Natural killer cell (primary cell): Measurements from ENCODE around the gene OR8I2. TPM values are rescaled to one million over a fixed set of nuclear protein-coding genes. Genes with fewer than 3 reads are reported as not detected.
"Not testable (repeated sequence)": the region's sequence is repeated elsewhere in the genome, so short reads cannot be mapped to it uniquely, and the experiment has no call there.

ENCODE experiments used
- ATAC-seq, 3 donors: fragments of 150-1000 bp in 2 of 3; fragments of 200-7000 bp in 1 of 3; cut with Tn5 transposase; 1 replicate in 1 of 3; 2 replicates in 2 of 3; pipeline ENCODE4 v1.10.0; 2021; ENCODE audit warnings: mild to moderate bottlenecking in 2 of 3, moderate library complexity in 2 of 3
- DNase-seq, 2 donors: peaks; one replicate each; pipeline versions ENCODE4 v3.0.0 to v3.0.0-alpha.2; 2013 to 2021; ENCODE audit warnings: mixed read lengths in 1 of 2
- H3K27ac ChIP-seq: one replicate; pipeline ENCODE4 v1.5.1; 2013; ENCODE audit warnings: mild to moderate bottlenecking, low read length
- H3K27me3 ChIP-seq: one replicate; pipeline ENCODE4 v1.6.1; 2013; ENCODE audit warnings: low read length; ENCODE audit not compliant: control insufficient read depth, insufficient read depth
- H3K36me3 ChIP-seq: one replicate; pipeline ENCODE4 v1.6.1; 2013; ENCODE audit warnings: low read length; ENCODE audit not compliant: control insufficient read depth, insufficient read depth
- H3K4me1 ChIP-seq: one replicate; pipeline ENCODE4 v1.6.1; 2013; ENCODE audit warnings: low read length; ENCODE audit not compliant: control insufficient read depth, insufficient read depth
- H3K4me3 ChIP-seq: one replicate; pipeline ENCODE4 v1.5.1; 2013; ENCODE audit warnings: low read length
- H3K9me3 ChIP-seq: one replicate; pipeline ENCODE4 v1.6.1; 2013; ENCODE audit warnings: low read length; ENCODE audit not compliant: control insufficient read depth, insufficient read depth
- H3K27ac Mint-ChIP-seq, 2 donors: one replicate each; pipeline ENCODE4 v1.8.0; 2022; ENCODE audit warnings: mild to moderate bottlenecking in 2 of 2, mixed read lengths in 2 of 2, moderate library complexity in 1 of 2
- H3K27me3 Mint-ChIP-seq, 2 donors: one replicate each; pipeline ENCODE4 v1.8.0; 2022; ENCODE audit warnings: low read depth in 2 of 2, mixed read lengths in 2 of 2
- H3K36me3 Mint-ChIP-seq: one replicate; pipeline ENCODE4 v1.8.0; 2022; ENCODE audit warnings: mixed read lengths
- H3K4me1 Mint-ChIP-seq, 2 donors: one replicate each; pipeline ENCODE4 v1.8.0; 2022; ENCODE audit warnings: mixed read lengths in 2 of 2
- H3K4me3 Mint-ChIP-seq: one replicate; pipeline ENCODE4 v1.8.0; 2022; ENCODE audit warnings: mild to moderate bottlenecking, moderate library complexity, mixed read lengths
- H3K9me3 Mint-ChIP-seq, 2 donors: one replicate each; pipeline ENCODE4 v1.8.0; 2022; ENCODE audit warnings: mixed read lengths in 2 of 2
- WGBS: methylation state at CpG from one replicate; pipeline ENCODE4 v1.1.7; 2013; ENCODE audit warnings: missing lambda C conversion rate; ENCODE audit not compliant: insufficient coverage; 5-methylcytosine and 5-hydroxymethylcytosine counted together
- intact Hi-C: fragments of 100-400 bp; cut with micrococcal nuclease; formaldehyde crosslinking; loops from one replicate; pipeline ENCODE4 v1.14.2; 2022
- total RNA-seq, 4 donors: library from RNA; stranded (reverse); fragments of 120-200 nt in 1 of 4; gene quantifications; one replicate each; pipeline versions ENCODE4 v1.2.3 to v1.2.4, GENCODE V29; 2013 to 2022
- TF ChIP-seq, protein P1 (sequence below): fragments of 200-600 bp; IDR thresholded peaks from one replicate; pipeline ENCODE4 v1.8.0; 2022; ENCODE audit warnings: antibody characterized with exemption

The OR8I2 gene
- total RNA-seq, 3 donors from 2014 or later (not counting 1 experiment from before 2014, with no cell fraction given), result not detected

DNA sequence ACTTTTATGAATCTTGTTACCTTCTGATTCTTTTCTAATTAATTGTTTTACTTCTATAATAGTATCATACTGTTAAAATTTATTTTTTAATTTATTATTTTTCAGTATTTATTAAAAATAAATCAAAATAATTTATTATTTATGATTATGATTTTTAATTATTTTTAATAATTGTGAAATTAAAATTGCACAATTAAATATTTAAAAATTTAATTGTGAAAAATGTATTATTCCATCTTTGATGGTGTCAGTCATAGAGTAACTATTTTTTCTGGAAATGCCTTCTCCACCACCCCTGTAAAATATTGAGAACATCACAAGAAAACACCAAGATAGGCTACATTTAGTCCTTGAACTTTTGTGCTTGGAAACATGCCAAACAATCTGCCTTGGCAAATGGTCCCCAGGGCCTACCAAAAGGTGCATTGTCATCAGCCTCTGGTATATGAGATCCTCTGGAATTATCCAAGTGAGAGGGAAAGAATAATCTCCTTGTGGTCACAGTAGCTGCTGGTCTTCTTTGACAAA is 10.2 kb downstream of the OR8I2 start, which contains the start of gene OR8H2:
Gene OR8H2 (plus strand): TSS at position 478 of the 528 bp plus-strand sequence. CDS start 1,356 bp downstream, outside the sequence.
- Mint-ChIP-seq H3K4me1 (no peaks in the 10 kb centered on the region), H3K36me3 (peaks cover 14% of the 10 kb centered on the region), H3K4me3 (no peak within 1 kb of the TSS), H3K27ac (no peak within 1 kb of the TSS), H3K9me3 (peaks cover 11 to 19% of the 10 kb centered on the region in 2 donors), H3K27me3 (no peaks in the 10 kb centered on the region)
- DNase-seq, result no peak
- Histone ChIP-seq H3K9me3 (peaks cover 7% of the 10 kb centered on the region), H3K27ac (no peak within 1 kb of the TSS), H3K36me3 (no peaks in the 10 kb centered on the region), H3K4me1 (no peaks in the 10 kb centered on the region), H3K27me3 (no peaks in the 10 kb centered on the region), H3K4me3 (no peak within 1 kb of the TSS)
- intact Hi-C loops, result no loop called here
- ATAC-seq, result no peak
- TF ChIP-seq, protein P1, sequence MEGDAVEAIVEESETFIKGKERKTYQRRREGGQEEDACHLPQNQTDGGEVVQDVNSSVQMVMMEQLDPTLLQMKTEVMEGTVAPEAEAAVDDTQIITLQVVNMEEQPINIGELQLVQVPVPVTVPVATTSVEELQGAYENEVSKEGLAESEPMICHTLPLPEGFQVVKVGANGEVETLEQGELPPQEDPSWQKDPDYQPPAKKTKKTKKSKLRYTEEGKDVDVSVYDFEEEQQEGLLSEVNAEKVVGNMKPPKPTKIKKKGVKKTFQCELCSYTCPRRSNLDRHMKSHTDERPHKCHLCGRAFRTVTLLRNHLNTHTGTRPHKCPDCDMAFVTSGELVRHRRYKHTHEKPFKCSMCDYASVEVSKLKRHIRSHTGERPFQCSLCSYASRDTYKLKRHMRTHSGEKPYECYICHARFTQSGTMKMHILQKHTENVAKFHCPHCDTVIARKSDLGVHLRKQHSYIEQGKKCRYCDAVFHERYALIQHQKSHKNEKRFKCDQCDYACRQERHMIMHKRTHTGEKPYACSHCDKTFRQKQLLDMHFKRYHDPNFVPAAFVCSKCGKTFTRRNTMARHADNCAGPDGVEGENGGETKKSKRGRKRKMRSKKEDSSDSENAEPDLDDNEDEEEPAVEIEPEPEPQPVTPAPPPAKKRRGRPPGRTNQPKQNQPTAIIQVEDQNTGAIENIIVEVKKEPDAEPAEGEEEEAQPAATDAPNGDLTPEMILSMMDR, result no peak

DNA sequence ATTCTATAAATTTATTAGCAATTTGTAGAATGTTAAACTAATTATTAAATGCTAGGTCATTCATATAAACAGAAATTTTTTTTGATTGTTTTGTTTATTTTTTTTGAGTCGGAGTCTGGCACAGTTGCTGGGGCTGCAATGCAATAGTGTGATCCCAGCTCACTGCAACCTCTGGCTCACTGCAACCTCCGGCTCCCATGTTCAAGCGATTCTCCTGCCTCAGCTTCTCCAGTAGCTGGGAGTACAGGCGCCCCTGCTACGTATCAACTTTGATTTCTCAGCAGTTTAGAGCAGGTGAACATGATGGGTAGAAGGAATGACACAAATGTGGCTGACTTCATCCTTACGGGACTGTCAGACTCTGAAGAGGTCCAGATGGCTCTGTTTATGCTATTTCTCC is 29.0 kb downstream of the OR8I2 start, which contains the start of gene OR8H3:
Gene OR8H3 (plus strand): TSS at position 301 of the 400 bp plus-strand sequence. CDS start 0 bp downstream, at position 301.
- 84% methylated on average over 5 of the region's 6 CpGs for WGBS
- Mint-ChIP-seq H3K4me1 (no peaks in the 10 kb centered on the region), H3K4me3 (no peak within 1 kb of the TSS), H3K36me3 (peaks cover 7% of the 10 kb centered on the region), H3K27me3 (no peaks in the 10 kb centered on the region), H3K9me3 (peaks cover 14 to 15% of the 10 kb centered on the region in 2 donors), H3K27ac (no peak within 1 kb of the TSS)
- DNase-seq (no peak), ATAC-seq (no peak)
- intact Hi-C loops, result no loop called here
- no peak within 1 kb of the TSS for H3K27ac ChIP-seq
- H3K4me1 ChIP-seq, result no peaks in the 10 kb centered on the region
- TF ChIP-seq, protein P1, result no peak
- no peaks in the 10 kb centered on the region for H3K27me3 ChIP-seq
- no peak within 1 kb of the TSS for H3K4me3 ChIP-seq
- no peaks in the 10 kb centered on the region for H3K36me3 ChIP-seq
- H3K9me3 ChIP-seq, result peaks cover 4% of the 10 kb centered on the region

DNA sequence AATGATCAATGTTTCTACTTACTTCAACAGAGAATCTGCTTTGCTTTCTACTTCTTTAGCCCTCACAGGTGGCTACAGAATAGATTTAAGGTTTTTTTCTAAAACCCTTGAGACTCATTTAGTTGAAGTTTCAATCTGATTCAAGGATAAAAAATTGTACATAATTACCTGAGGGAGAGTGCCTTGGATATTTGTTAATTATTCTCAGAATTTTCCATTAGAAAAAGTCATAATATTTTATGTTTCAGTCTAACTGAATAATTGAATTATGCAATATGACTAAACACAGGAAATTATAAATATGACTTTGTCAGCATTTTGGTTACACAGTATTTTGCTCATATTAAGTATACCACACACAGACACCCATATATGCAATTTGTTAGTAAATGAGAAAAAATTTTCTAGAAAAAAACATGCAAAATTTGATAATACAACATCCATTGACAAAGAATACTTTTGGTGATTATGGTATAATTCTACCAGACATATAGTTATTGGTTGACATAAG is 47.1 kb downstream of the OR8I2 start, which contains the start of gene OR8J3:
Gene OR8J3 (minus strand): TSS at position 51 of the 511 bp plus-strand sequence. CDS start 2,483 bp downstream, outside the sequence.
- Mint-ChIP-seq H3K27me3 (no peaks in the 10 kb centered on the region), H3K4me3 (no peak within 1 kb of the TSS), H3K9me3 (peaks cover 6 to 7% of the 10 kb centered on the region in 2 donors), H3K27ac (no peak within 1 kb of the TSS), H3K36me3 (no peaks in the 10 kb centered on the region), H3K4me1 (no peaks in the 10 kb centered on the region)
- no peak for ATAC-seq
- H3K4me1 ChIP-seq, result no peaks in the 10 kb centered on the region
- H3K27me3 ChIP-seq, result no peaks in the 10 kb centered on the region
- H3K4me3 ChIP-seq, result no peak within 1 kb of the TSS
- intact Hi-C loops, result no loop called here
- DNase-seq, result no peak
- H3K27ac ChIP-seq, result no peak within 1 kb of the TSS
- H3K9me3 ChIP-seq, result no peaks in the 10 kb centered on the region
- TF ChIP-seq, protein P1, result no peak
- H3K36me3 ChIP-seq, result no peaks in the 10 kb centered on the region

DNA sequence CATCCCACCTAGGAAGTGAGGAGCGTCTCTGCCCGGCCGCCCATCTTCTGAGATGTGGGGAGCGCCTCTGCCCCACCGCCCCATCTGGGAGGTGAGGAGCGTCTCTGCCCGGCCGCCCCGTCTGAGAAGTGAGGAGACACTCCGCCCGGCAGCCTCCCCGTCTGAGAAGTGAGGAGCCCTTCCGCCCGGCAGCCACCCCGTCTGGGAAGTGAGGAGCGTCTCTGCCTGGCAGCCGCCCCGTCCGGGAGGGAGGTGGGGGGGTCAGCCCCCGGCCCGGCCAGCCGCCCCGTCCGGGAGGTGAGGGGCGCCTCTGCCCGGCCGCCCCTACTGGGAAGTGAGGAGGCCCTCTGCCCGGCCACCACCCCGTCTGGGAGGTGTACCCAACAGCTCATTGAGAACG is 50.6 kb downstream of the OR8I2 start:
- H3K36me3 ChIP-seq, H3K9me3 Mint-ChIP-seq, intact Hi-C loops, H3K27me3 ChIP-seq, H3K27me3 Mint-ChIP-seq, H3K4me3 Mint-ChIP-seq, H3K4me1 Mint-ChIP-seq, H3K27ac ChIP-seq, DNase-seq, H3K4me1 ChIP-seq, H3K4me3 ChIP-seq, H3K27ac Mint-ChIP-seq, H3K9me3 ChIP-seq, ATAC-seq, H3K36me3 Mint-ChIP-seq: not testable (repeated sequence)
- 95% methylated on average over 27 of the region's 30 CpGs for whole genome bisulfite sequencing

Other genes with a start within 250 kb of the OR8I2 start
- gene TRIM51, start 210.0 kb upstream of the OR8I2 start, total RNA-seq, result 1 to 10 TPM in 1 of 3 donors, under 1 TPM in 1, not detected in 1; 0.25 to 8.5 TPM
- gene OR5W2, start 178.7 kb upstream of the OR8I2 start, total RNA-seq, result not detected
- not detected for gene OR5I1, start 156.9 kb upstream of the OR8I2 start, total RNA-seq
- not detected for gene OR10AG1, start 123.4 kb upstream of the OR8I2 start, total RNA-seq
- not detected for gene OR5F1, start 98.7 kb upstream of the OR8I2 start, total RNA-seq
- not detected for gene OR5AS1, start 65.7 kb upstream of the OR8I2 start, total RNA-seq
- gene OR8H2, start 10.4 kb downstream of the OR8I2 start, total RNA-seq, result not detected
- not detected for gene OR8H3, start 29.1 kb downstream of the OR8I2 start, total RNA-seq
- gene OR8J3, start 46.9 kb downstream of the OR8I2 start, total RNA-seq, result not detected
- gene OR8K5, start 67.0 kb downstream of the OR8I2 start, total RNA-seq, result not detected
- not detected for gene OR5J2, start 83.3 kb downstream of the OR8I2 start, total RNA-seq
- gene OR5T2, start 140.9 kb downstream of the OR8I2 start, total RNA-seq, result not detected
- not detected for gene OR5T3, start 158.9 kb downstream of the OR8I2 start, total RNA-seq
- gene OR5T1, start 180.8 kb downstream of the OR8I2 start, total RNA-seq, result not detected
- gene OR8H1, start 198.9 kb downstream of the OR8I2 start, total RNA-seq, result not detected
- gene OR8K3, start 221.8 kb downstream of the OR8I2 start, total RNA-seq, result not detected